Measurements from ENCODE around the gene OLFM2.
A peak's percentile ranks its signal among the peaks of the same experiment; 100 is the strongest.

Gene OLFM2

GRCh38 chr19:9903336-9903735 is 33.0 kb downstream of the OLFM2 start:
- DNase-seq = no peak

- no peak for DNase-seq
Observed at GRCh38 chr19:9901642-9902041, 34.7 kb downstream of the OLFM2 start.

- DNase-seq = no peak
Observed at GRCh38 chr19:9901020-9901419, 35.3 kb downstream of the OLFM2 start.

- DNase-seq = no peak
Observed at GRCh38 chr19:9891609-9892373, 44.5 kb downstream of the OLFM2 start.

GRCh38 chr19:9885077-9885552 is 51.2 kb downstream of the OLFM2 start:
- DNase-seq = no peak

- no peak for DNase-seq
Observed at GRCh38 chr19:9883764-9884163, 52.6 kb downstream of the OLFM2 start.

GRCh38 chr19:9883231-9883758 is 53.0 kb downstream of the OLFM2 start:
- no peak for DNase-seq

- DNase-seq = no peak
Observed at GRCh38 chr19:9881720-9882119, 54.6 kb downstream of the OLFM2 start.

- DNase-seq = no peak
Observed at GRCh38 chr19:9878511-9879196, 57.7 kb downstream of the OLFM2 start.

GRCh38 chr19:9877780-9878510 is 58.4 kb downstream of the OLFM2 start:
- no peak for DNase-seq

- no peak for DNase-seq
Observed at GRCh38 chr19:9875796-9876195, 60.5 kb downstream of the OLFM2 start.

GRCh38 chr19:9875031-9875627 is 61.2 kb downstream of the OLFM2 start:
- DNase-seq = no peak

- DNase-seq = no peak
Observed at GRCh38 chr19:9872618-9873242, 63.6 kb downstream of the OLFM2 start.

GRCh38 chr19:9871626-9872338 is 64.5 kb downstream of the OLFM2 start:
- DNase-seq = no peak

- no peak for DNase-seq
Observed at GRCh38 chr19:9868983-9869617, 67.2 kb downstream of the OLFM2 start.

- DNase-seq = peak; percentile 66
Observed at GRCh38 chr19:9865732-9866501, 70.4 kb downstream of the OLFM2 start.

GRCh38 chr19:9863759-9864158 is 72.6 kb downstream of the OLFM2 start:
- DNase-seq = no peak

GRCh38 chr19:9862938-9863337 is 73.4 kb downstream of the OLFM2 start:
- no peak for DNase-seq

- DNase-seq = no peak
Observed at GRCh38 chr19:9861503-9861902, 74.8 kb downstream of the OLFM2 start.

GRCh38 chr19:9860407-9860806 is 75.9 kb downstream of the OLFM2 start:
- no peak for DNase-seq

- no peak for DNase-seq
Observed at GRCh38 chr19:9858766-9859165, 77.5 kb downstream of the OLFM2 start.

All from activated effector memory CD4-positive, alpha-beta T cell treated with anti-CD3 and anti-CD28 coated beads, Interleukin-2, amount 50 U/mL, for 16 hours (primary cell).